ENCODE measurements around the gene LRMDA. TPM values are rescaled to one million over a fixed set of nuclear protein-coding genes. Genes with fewer than 3 reads are reported as not detected.

The LRMDA gene
- total RNA-seq, 1 donor from 2014 or later, result 2.1 TPM

DNA sequence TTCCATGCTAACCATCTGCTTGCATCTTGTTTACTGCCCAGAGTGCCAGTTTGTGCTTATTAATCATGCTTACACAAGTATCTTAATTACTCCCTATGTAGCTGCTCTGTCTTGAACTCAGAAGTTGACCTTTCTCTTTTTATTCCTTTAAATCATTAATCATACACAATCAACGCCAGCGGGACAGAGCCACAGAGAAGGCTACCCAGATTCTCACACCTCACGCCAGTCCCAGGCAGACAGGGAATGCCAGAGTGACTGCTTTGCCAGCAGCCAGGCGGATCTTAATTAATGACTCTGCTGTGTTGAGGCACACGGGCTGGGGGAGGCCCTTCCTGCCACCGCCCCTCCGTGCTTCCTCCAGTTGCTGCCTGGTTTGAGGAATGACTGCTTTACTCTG, 229.4 kb downstream of the LRMDA start:
- DNase-seq, result no peak
- TF ChIP-seq, protein P1, sequence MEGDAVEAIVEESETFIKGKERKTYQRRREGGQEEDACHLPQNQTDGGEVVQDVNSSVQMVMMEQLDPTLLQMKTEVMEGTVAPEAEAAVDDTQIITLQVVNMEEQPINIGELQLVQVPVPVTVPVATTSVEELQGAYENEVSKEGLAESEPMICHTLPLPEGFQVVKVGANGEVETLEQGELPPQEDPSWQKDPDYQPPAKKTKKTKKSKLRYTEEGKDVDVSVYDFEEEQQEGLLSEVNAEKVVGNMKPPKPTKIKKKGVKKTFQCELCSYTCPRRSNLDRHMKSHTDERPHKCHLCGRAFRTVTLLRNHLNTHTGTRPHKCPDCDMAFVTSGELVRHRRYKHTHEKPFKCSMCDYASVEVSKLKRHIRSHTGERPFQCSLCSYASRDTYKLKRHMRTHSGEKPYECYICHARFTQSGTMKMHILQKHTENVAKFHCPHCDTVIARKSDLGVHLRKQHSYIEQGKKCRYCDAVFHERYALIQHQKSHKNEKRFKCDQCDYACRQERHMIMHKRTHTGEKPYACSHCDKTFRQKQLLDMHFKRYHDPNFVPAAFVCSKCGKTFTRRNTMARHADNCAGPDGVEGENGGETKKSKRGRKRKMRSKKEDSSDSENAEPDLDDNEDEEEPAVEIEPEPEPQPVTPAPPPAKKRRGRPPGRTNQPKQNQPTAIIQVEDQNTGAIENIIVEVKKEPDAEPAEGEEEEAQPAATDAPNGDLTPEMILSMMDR (IDR thresholded peaks at IDR 0.05; ENCODE audit: partially characterized antibody, unreplicated experiment), result no peak
- no peaks in the 10 kb centered on the region for H3K27me3 Mint-ChIP-seq (ENCODE audit: unreplicated experiment)
- peaks cover 1% of the 10 kb centered on the region for H3K9me3 Mint-ChIP-seq (ENCODE audit: unreplicated experiment)
- H3K36me3 Mint-ChIP-seq (ENCODE audit: unreplicated experiment), result no peaks in the 10 kb centered on the region
- peaks cover 2% of the 10 kb centered on the region for H3K4me1 Mint-ChIP-seq (ENCODE audit: low read depth, unreplicated experiment)
- H3K4me3 Mint-ChIP-seq (ENCODE audit: unreplicated experiment), result no peak overlapping the region
- no peak overlapping the region for H3K27ac Mint-ChIP-seq (ENCODE audit: unreplicated experiment)

DNA sequence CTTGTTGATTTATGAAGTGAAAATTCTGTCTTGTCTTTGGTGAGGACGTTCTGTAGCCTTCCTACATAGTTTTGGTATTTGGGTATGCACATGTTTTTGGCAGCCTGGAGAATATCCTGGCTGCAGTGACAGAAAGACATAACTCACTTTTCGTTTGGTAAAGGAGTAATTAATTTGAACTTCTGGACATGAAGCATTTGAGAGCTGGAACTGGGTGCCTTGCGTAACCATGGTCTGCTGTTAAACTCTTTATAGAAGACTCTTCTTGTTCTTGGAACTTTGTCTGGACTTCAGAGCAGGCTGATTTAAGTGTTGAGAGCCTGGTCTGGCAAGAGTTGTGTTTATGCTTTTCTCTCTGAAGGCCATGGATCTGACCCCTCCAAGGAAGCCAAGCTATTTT, 231.3 kb downstream of the LRMDA start:
- Mint-ChIP-seq H3K27me3 (ENCODE audit: unreplicated experiment) (no peaks in the 10 kb centered on the region), H3K27ac (ENCODE audit: unreplicated experiment) (no peak overlapping the region)
- no peak for DNase-seq

DNA sequence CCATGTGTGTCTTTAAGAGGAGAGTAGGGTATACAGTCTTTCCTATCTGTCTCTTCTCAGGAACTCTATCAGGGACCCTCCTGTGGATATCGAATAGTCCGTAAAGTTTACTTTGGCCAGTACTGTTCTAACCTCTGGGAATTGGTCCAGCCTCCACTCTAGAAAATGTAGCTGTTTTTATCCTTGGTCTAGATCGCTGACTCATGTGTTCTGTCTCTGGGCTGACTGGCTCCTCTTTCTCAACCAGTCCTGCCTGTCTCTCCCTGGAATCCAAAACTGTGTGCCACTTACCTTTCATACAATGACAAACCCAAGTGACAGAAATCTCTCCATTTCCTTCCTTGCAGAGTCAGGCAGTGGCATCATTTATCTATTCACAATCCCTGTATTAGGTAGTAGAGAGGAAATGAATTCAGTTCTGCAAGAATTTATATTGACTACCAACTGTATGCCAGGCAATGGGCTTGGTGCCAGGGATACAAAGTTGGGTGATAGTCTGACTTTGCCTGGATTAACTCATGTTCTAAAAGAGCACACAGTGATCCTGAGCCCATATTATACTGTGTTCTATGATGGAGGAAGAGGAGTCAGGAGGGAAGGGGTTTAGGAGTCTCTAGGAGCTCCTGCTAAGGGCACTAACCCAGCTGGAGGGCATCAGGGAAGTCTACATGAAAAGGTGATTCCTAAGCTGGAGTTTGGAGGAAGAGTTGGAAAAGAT, 232.7 kb downstream of the LRMDA start:
- TF ChIP-seq, protein P1 (IDR thresholded peaks at IDR 0.05; ENCODE audit: partially characterized antibody, unreplicated experiment), result no peak

More for the DNA sequence above, 231.3 kb downstream of the LRMDA start:
- Mint-ChIP-seq H3K4me1 (ENCODE audit: low read depth, unreplicated experiment) (no peaks in the 10 kb centered on the region), H3K36me3 (ENCODE audit: unreplicated experiment) (no peaks in the 10 kb centered on the region), H3K9me3 (ENCODE audit: unreplicated experiment) (peaks cover 1% of the 10 kb centered on the region), H3K4me3 (ENCODE audit: unreplicated experiment) (no peak overlapping the region)
- TF ChIP-seq, protein P1 (IDR thresholded peaks at IDR 0.05; ENCODE audit: partially characterized antibody, unreplicated experiment), result no peak

DNA sequence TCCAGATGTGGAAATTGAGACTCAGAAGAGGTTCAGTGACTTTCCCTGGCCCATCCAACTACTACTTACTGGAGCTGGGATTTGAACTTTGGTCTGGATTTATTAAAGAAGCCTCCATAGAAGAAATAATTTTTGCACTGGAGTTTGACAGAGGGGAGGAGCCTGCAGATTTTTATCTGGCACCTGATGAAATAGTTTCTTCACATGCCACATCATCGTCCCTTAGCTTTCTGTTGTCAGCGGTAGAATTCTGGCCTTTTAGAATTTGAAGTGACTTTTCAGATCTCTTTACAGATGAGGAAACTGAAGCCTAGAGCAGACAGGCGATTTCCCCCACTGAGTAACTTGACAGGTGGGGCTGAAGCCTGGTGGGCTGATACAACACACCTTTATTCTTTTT, 233.5 kb downstream of the LRMDA start:
- no peaks in the 10 kb centered on the region for H3K36me3 Mint-ChIP-seq (ENCODE audit: unreplicated experiment)
- no peak for DNase-seq
- H3K4me3 Mint-ChIP-seq (ENCODE audit: unreplicated experiment), result no peak overlapping the region
- H3K27ac Mint-ChIP-seq (ENCODE audit: unreplicated experiment), result no peak overlapping the region
- no peaks in the 10 kb centered on the region for H3K4me1 Mint-ChIP-seq (ENCODE audit: low read depth, unreplicated experiment)
- H3K9me3 Mint-ChIP-seq (ENCODE audit: unreplicated experiment), result no peaks in the 10 kb centered on the region
- TF ChIP-seq, protein P1 (IDR thresholded peaks at IDR 0.05; ENCODE audit: partially characterized antibody, unreplicated experiment), result no peak
- no peaks in the 10 kb centered on the region for H3K27me3 Mint-ChIP-seq (ENCODE audit: unreplicated experiment)

More for the DNA sequence above, 232.7 kb downstream of the LRMDA start:
- no peak overlapping the region for H3K27ac Mint-ChIP-seq (ENCODE audit: unreplicated experiment)
- H3K4me3 Mint-ChIP-seq (ENCODE audit: unreplicated experiment), result no peak overlapping the region
- no peaks in the 10 kb centered on the region for H3K36me3 Mint-ChIP-seq (ENCODE audit: unreplicated experiment)
- H3K9me3 Mint-ChIP-seq (ENCODE audit: unreplicated experiment), result no peaks in the 10 kb centered on the region
- no peaks in the 10 kb centered on the region for H3K4me1 Mint-ChIP-seq (ENCODE audit: low read depth, unreplicated experiment)
- no peak for DNase-seq
- no peaks in the 10 kb centered on the region for H3K27me3 Mint-ChIP-seq (ENCODE audit: unreplicated experiment)

DNA sequence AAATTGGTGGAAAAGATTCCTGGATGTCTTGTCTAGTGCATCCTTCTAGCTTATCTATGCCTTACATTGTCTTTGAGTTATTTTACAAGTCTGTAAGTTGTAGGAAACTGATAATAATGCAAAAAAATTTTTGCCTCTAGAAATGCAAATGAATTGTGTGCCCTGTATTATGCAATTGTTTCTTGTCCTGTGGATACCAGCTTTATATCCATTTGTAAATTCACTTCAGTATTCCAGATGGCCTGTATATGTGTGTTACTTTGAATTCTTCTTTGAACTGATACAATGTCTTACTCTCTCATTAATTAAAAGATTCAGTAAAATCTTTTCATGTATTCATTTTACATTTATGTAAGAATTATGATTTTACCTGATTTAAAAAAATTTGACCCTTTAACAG, 234.3 kb downstream of the LRMDA start:
- Mint-ChIP-seq H3K4me1 (ENCODE audit: low read depth, unreplicated experiment) (no peaks in the 10 kb centered on the region), H3K27me3 (ENCODE audit: unreplicated experiment) (no peaks in the 10 kb centered on the region), H3K4me3 (ENCODE audit: unreplicated experiment) (no peak overlapping the region), H3K9me3 (ENCODE audit: unreplicated experiment) (no peaks in the 10 kb centered on the region), H3K27ac (ENCODE audit: unreplicated experiment) (no peak overlapping the region), H3K36me3 (ENCODE audit: unreplicated experiment) (no peaks in the 10 kb centered on the region)
- no peak for DNase-seq
- TF ChIP-seq, protein P1 (IDR thresholded peaks at IDR 0.05; ENCODE audit: partially characterized antibody, unreplicated experiment), result no peak
